ENCODE measurements around the gene PHACTR3. TPM values are rescaled to one million over a fixed set of nuclear protein-coding genes. Genes with fewer than 3 reads are reported as not detected.

PHACTR3 gene
- total RNA-seq, 1 experiment from 2014 or later = not detected

DNA sequence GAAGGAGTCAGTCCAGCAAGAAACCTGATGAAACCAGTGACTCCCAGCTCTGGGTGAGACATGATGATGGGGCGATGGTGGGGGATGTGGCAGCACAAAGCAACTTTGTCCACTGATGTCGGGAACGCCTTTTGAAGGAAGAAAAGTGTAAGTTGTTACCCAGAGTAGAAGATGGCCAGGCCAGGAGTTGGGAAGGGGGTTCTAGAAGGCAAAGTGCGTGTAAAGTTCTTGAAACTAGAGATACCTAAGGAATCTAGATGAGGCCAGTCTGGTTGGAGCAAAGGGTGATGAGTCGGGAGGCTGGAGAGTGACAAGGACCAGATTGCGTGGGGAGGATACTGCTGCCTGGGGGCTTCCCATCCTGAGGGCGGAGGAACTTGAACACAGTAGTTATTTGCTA is 117.0 kb downstream of the PHACTR3 start:
- no peak for ATAC-seq
- H3K27me3 ChIP-seq (ENCODE audit: insufficient read depth, low read length) = 0 out of 2 replicates have a peak, but pooled peaks cover 6% of the 10 kb centered on the region

More for the DNA sequence above, 117.0 kb downstream of the PHACTR3 start:
- ChIA-PET RAD21 (ENCODE audit: low non-redundant PET in 1 of 2, low total read pairs in 2 of 2, uncharacterized antibody in 2 of 2, unreplicated experiment in 2 of 2) (no interaction called here), CTCF (no interaction called here), POLR2A (no interaction called here)
- no peak for DNase-seq (ENCODE audit: low read depth, low spot score)
- Histone ChIP-seq H4K20me1 (ENCODE audit: insufficient read depth) (no peaks in the 10 kb centered on the region), H3K4me1 (ENCODE audit: control insufficient read depth in 1 of 2, insufficient read depth in 2 of 2, low read length in 2 of 2) (no peaks in the 10 kb centered on the region), H3K4me2 (ENCODE audit: low read length) (no peak overlapping the region), H3K9ac (ENCODE audit: low read length) (no peak overlapping the region), H3K27ac (ENCODE audit: low read depth, low read length) (no peak overlapping the region), H3K4me3 (replicated peaks in 1 of 2; ENCODE audit: low read depth in 1 of 2, low read length in 2 of 2) (no peak overlapping the region), H3K79me2 (ENCODE audit: insufficient read depth, low read length) (no peaks in the 10 kb centered on the region), H3K36me3 (ENCODE audit: control insufficient read depth in 1 of 2, insufficient read depth in 2 of 2, low read length in 2 of 2) (no peaks in the 10 kb centered on the region), H2AFZ (ENCODE audit: low read depth, low read length, poor library complexity, severe bottlenecking) (no peak overlapping the region), H3K9me2 (ENCODE audit: insufficient read depth) (no peaks in the 10 kb centered on the region), H3K9me3 (ENCODE audit: control insufficient read depth in 1 of 2, insufficient read depth in 1 of 2, low read depth in 1 of 2, low read length in 2 of 2) (no peaks in the 10 kb centered on the region)
- BruUV-seq (replicated peaks) = no TSS peak
- TF ChIP-seq YY1 (IDR thresholded peaks at IDR 0.05; ENCODE audit: extremely low read depth, insufficient replicate concordance, low read depth, low read length) (no peak), SP1 (IDR thresholded peaks at IDR 0.05; ENCODE audit: low read depth) (no peak), RAD21 (IDR thresholded peaks at IDR 0.05; ENCODE audit: low read depth) (no peak), ZBTB33 (IDR thresholded peaks at IDR 0.05; ENCODE audit: extremely low read depth, insufficient replicate concordance, low read length) (no peak), ATF3 (IDR thresholded peaks at IDR 0.05) (no peak), CBX3 (IDR thresholded peaks at IDR 0.05; ENCODE audit: low read depth) (no peak), REST (IDR thresholded peaks at IDR 0.05; ENCODE audit: low read depth) (no peak), TCF7L2 (IDR thresholded peaks at IDR 0.05; ENCODE audit: borderline replicate concordance, extremely low read depth, insufficient read depth, insufficient read length) (no peak), FOSL1 (IDR thresholded peaks at IDR 0.05; ENCODE audit: low read depth) (no peak)
- intact Hi-C loops (cut with micrococcal nuclease) = no loop called here

Data from HCT116 (cell line).